GM20431 (cell line): ENCODE measurements around the gene ALPK1.
"Not testable (repeated sequence)": the region's sequence is repeated elsewhere in the genome, so short reads cannot be mapped to it uniquely, and the experiment has no call there.

ENCODE experiments used
- in situ Hi-C: fragments of 300-500 bp; cut with MseI, MboI; formaldehyde crosslinking; loops from one replicate; pipeline ENCODE4 v1.15.0; 2020; ENCODE audit warnings: low sequenced_read_pairs; ENCODE audit not compliant: unreplicated experiment

Gene ALPK1

DNA sequence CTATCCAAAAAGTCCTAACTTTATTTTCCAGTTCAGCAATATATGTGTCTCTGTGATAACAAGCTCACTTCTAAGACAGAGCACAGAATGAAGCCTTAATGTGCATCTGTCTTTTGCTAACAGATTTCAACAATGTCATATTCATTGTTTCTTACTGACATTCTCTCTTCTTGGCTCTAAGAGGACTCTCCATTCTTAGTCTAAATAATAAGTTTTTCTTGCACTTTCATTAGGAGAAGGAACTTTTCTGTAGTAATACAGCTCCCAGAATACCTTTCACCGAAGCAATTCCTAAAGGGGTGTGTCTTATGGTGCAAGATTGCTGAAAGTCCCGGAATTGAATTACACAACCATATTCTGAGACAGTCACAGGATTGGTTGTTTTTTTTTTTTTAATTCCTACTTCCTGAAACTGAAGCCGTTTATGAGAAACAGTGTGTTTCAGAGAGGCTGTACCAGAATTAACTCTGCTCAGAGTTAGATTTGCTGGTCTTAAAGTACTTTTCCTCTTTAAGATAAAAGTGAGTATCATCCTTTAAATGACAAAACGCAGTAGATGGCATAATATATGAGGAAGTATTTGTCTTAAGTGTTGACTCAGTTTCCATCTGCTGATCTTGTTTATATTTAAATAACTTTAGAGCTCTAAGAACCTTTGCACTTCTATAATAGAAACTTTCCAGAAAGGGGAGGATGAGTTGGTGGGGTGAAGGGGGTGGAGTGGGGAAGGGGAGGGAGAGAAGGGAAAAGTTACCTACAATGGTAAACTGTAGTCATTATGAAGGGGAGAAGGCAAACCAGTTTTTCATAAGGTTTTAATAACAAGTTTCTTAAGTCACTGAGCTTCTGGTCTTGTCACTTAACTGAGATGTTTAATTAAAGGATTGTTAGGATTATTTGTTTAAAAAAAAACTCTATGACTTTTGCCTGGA is at the start of gene ALPK1:
Gene ALPK1 (plus strand): TSS at position 421 of the 932 bp plus-strand sequence.
- in situ Hi-C loops = no loop called here

DNA sequence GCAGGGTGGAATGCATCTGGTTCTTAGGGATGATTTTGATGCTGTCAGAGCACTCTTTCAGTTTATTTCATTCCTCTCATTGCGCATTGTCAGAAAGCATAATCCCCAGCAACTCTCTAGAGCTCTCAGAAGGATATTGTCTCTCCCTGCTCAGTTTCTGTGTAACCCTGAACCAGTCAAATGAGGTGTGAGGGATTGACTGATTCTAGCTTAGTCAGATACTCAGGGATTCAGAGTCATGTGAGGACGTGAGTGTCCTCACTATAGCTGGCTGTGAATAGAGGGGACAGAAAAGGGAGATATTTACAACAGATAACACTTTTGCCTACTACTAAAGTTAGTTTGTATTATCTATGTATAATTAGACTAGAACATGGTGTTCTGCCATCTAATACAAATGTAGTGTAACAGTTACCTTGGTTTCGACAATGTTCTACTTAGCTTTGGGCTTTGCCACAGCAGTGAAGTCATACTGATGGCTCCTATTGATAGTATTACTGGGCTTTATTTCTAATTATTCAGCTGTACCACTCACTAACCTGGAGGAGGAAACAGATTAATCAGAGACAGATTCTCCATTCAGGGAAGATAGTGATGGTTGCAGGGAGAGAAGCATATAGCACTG is 46.0 kb upstream of the ALPK1 start:
- in situ Hi-C loops = no loop called here

DNA sequence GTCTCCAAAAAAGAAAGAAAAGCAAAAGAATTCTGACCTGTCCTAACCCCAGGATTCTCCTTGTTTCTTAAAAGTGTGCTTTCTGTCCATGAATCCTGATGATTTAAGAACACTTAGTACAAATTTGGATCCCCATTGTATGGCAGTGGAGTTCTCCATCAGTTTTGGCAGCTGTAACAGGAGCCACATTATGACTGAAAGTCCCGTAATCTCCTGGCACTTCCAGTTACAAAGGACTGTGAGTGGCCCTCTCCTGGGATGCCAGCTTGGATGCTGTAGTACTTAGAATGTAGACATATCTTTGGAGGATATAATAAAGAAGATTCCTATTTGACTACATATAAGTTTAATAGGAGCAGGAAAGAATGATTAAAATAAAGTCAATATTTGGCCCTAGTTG is 44.9 kb upstream of the ALPK1 start:
- in situ Hi-C loops = no loop called here

DNA sequence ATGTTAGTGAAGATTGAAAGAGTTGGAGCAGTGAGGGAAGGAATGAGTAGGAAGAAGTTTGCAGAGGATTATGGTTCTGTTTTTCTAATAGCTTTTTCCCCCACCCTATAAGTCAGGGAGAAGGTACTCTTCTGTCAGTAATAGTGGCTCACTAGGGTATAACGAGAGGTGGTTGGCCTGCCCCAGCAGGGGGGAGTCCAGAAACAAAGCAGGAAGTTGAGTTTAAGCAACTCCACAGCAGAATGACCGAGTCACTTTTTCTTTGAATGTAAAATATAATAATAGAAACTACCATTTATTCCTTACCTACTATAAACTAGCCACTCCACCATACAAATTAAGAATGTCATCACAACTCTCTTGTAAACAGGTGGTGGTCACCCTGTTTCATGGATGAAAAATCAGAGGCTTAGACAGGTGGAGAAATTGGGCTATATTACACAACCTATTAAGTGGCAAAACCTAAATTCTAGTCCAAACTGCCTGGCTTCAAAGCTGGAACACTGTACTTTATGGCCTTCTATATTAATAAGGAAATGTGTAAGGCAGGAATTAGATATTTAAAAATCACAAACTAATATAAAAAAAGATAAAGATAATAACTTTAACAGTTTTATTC is 43.7 kb upstream of the ALPK1 start:
- in situ Hi-C loops = no loop called here

DNA sequence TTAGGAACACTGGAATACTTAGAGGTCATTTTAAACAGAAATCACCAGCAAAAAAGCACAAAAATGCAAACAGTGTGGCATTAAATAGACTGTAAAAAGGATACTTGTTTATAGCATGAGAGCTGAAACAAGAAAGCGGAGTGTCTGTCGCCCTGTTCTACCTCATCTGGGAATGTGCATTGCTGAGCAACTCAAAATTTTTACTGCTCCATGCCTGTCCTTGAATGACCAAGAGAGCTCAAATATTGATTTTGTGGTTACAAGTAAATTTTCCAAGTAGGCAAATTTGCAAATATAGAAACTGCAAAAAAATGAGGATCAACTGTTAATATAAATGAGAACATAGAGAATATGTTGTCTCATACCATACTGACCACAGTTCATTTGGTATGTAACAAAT is 40.1 kb upstream of the ALPK1 start:
- in situ Hi-C loops = no loop called here

DNA sequence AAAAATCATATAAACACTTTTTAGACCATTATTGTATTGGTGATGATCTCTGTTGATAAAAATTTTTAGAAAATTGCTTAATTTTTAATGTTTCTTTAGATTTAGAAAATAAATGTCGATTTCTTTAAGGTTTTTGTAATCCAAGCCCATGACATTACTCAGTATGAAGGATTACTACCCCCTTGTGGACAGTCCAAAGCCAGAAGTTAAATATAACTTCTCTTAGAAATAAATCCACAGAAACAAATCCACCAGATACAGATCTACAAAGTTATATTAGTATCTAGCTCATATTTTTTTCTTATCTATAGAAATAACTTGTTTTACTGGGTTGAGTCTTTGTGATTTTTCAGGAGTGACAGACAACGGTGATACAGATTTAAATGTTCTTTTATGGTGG is 30.3 kb upstream of the ALPK1 start:
- in situ Hi-C loops = no loop called here

DNA sequence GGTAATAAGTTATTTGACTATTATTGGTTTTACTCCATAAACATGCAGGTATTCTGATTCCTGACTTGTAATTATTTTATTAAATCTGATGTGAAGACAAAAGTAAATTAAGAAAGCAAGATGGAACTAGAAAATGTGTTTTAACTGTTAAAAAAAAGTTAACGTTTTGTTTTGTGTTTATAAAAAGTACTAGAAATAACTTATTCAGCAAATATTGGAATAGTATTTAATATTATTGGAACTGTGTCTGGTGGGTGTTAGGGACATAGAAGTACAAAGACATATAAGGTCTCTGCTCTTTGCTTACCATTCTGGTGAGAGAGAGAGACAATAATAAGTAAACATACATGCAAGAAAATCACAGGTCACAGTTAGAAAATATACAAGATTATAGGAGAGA is 27.1 kb upstream of the ALPK1 start:
- in situ Hi-C loops = no loop called here

DNA sequence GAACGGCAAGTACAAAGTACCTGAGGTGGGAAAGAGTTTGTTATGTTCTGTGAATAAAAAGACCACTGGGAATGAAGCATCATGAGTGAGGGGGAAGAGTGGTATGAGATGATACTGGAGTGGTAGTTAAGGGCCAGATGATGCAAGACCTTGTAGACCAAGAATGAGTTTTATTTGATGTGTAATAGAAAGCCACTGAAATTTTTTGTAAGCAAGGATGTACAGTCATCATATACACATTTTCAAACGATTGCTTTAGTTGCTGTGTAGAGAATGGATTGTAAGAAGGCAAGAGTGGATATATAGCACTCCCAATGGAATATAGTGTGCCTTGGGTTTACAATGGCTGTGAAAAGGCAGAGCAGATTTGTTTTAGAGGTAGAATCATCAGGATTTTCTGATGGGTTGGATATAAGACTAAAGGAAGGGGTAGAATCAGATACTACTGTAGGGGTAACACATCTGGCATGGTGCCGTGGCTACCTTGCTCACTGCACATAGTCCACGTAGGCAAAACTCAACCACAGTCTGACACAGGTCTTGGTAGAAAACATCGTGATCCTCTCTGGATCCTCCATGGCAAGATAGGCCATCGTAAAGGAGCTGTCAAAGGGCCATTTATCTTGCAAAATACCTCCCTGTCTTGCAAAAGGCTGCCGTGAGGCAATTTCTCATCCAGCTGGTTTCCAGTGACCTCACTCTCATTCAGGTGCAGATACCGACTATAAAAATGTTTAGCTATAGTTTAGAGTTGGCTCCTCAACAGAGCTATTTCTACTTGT is 26.3 kb upstream of the ALPK1 start:
- in situ Hi-C loops = no loop called here

DNA sequence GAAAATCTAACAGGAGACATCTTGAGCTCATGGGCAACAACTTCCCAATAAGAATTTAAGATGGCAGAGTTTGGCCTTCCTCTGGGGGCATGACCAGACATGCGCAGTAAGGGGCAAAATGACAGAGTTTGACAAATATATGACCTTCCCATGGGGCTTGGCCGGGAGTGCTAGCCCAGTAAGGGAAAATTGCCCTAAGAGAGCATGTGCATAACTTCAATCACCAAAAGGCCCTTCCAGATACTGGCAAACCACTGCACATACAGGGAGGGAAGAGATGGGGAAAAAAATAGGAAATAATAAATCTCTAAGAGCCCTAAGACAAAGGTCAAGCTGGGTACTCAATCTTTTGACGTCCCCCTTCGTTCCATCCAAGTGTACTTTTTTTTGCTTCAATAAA is 24.9 kb upstream of the ALPK1 start:
- in situ Hi-C loops = no loop called here

DNA sequence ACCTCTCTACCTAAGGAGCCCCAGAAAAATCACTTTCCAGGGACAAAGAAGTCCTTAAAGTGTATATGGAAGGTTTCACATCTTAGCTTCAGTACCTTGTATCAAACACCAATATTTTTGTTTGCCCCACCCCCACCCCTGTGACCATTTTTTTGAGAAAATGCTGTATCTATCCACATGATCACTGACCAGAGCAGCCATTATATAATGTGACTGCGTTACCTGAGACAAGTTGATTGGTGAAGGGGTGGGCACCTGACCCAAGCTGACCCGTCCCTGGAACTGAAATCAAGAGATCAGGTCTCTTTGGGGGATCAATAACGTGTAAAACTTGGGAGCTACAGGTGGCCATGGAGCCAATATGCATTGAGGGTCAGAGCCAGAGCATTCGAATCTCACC is 22.2 kb upstream of the ALPK1 start:
- in situ Hi-C loops = no loop called here

DNA sequence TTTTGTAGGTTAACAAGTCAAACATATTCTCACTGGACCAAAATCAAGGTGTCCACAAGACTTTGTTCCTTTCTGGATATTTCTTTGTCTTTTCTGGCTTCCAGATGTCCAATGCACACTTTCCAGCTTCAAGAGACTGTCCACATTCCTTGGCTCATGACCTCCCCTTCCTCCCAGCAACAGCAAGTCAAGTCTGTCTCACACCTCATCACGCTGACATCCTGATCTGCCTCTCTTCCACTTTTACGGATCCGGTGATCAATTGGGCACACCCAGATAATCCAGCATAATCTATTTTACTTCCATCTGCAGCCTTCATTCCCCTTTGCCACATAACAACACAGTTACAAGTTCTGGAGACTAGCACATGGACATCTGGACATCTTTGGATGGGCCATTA is 21.1 kb upstream of the ALPK1 start:
- in situ Hi-C loops = no loop called here

DNA sequence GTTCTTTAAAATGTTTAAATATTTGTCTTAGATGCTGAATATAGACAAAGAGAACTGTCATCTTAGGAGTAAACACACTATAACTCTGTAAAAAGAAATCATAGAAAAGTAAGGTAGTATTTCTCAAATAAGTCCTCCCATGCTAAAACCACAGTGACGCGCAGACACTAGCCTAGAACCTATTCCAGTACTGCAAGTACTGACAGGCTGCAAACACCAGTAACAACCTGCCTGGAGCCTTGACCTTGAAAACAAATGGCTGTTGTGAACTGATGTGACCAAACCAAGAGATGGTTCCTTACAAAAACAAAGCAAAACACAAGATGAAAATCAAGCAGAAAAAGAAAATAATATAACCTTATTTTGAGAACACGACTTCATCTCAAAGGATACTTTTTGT is 19.9 kb upstream of the ALPK1 start:
- in situ Hi-C loops = no loop called here

DNA sequence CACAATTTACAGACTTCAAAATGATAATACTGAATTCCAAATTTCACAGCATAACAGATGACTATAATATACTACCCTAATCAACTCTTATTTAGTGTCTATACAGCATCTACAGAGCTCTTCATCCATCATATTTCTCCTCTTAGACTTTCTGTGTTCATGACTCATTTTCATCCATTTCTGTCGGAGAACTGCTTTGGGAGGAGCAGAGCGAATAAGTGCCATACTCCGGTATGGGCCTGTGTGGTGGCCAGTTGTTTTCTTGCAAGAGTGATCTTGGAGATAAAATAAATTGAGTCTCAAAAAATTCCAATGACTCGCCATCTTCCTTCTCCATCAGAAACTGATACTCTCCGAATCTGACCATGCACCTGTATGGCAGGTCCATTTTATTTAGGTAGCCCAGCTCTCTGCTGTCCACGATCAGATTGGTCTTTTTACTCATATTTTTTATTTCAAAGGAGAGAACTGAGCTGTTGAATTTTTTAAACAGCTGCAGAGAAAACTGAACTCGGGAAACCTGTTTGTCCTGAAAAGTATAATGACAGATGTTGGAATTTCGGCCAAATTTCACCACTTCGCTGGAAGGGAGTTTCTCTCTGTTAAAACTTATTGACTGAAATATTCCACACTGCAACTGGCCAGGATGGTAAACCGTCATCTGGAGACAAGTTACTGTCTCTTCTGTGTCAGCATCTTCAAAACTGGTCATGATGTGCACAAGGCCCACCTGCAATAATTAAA is 19.3 kb upstream of the ALPK1 start:
- in situ Hi-C loops = no loop called here

DNA sequence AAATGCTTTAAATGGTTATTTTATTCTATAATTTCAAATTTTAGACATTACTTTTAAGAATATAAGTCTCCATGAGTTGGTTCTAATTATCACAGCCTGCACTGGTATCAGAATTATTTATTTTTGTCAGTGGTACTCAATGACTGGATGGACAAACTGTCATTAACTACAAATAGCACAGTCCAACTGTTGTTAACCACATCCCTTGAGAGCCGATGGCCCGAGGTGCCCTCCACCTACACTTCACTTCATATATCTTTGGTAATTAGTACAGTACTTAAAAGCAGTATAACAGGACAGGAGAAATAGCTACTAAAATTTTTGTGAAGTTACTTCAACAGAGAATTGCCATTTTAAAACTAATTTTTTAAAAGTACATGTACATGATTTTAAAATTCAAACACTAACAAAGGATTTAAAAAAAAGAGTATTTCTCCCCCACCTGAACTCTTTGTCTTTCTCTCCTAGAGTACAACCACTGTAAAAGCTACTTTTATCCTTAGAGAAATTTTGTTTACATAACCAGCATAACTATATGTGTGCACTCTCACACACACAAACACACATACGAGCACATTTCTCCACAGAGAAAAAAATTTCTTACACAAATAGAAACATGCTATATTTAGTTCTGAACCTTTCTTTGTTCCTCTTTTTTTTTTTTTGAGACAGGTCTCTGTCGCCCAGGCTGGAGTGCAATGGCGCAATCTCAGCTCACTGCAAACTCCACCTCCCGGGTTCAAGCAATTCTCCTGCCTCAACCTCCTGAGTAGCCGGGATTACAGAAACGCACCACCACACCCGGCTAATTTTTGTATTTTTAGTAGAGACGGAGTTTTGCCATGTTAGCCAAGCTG is 17.9 kb upstream of the ALPK1 start:
- in situ Hi-C loops = no loop called here

DNA sequence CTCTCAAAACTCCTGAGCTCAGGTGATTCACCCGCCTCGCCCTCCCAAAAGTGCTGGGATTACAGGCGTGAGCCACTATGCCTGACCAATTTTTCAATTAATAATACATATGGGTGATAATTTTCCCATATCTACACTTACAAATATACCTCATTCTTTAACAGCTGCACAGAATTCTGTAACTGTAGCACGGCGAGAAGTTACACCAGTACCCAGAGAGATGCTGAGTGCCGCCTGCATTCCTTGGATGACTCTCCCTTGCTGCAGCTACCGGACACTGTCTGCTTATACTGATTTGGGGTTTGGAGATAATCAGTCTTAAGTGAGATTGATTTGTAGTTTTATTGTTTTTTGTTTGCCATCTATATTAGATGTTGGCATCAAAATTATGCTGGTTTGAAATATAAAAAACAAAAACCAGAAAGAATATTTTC is 17.3 kb upstream of the ALPK1 start:
- in situ Hi-C loops = no loop called here

DNA sequence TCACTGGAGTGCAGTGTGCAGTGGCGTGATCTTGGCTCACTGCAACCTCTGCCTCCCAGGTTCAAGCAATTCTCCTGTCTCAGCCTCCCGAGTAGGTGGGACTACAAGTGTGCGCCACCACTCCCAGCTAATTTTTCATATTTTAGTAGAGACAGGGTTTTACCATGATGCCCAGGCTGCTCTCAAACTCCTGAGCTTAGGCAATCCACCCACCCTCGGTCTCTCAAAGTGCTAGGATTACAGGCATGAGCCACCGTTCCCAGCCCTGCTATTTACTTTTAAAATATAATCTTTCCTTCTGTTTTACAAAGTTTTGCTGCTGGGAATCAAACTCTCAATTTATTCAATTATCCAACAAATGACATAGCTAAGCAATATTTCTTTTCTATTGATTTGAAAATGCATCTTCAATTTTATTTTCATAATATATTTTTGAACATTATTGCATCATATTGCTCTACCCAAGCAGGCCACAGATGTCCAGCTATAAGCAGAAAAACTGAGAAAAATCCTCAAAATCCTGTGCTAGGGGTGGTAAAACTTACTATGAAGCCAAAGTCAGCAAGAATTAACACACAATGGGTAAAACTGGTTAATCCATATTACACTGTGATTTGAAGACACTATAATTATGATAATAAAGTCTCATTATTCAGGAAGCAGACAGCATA is 16.6 kb upstream of the ALPK1 start:
- in situ Hi-C loops = no loop called here

DNA sequence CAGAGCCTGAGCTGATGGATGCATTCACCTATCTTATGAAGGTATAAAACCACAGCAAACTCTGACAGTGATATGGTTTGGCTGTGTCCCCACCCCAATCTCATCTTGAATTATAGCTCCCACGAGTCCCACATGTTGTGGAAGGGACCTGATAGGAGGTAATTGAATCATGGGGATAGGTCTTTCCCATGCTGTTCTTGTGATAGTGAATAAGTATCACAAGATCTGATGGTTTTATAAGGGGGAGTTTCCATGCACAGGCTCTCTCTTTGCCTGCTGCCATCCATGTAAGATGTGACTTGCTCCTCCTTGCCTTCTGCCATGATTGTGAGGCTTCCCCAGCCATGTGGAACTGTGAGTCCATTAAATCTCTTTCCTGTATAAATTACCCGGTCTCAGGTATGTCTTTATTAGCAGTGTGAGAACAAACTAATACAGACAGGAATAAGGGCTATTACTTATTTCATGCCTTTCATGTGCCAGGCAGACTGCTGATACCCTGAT is 15.2 kb upstream of the ALPK1 start:
- in situ Hi-C loops = not testable (repeated sequence)
